ENCODE results near the gene KNOP1.
"Not testable (repeated sequence)": the region's sequence is repeated elsewhere in the genome, so short reads cannot be mapped to it uniquely, and the experiment has no call there.

KNOP1 gene

GRCh38 chr16:19718624-19718965 lies 568 bp upstream of the KNOP1 start:
- TF ChIP-seq SPI1 (IDR thresholded peaks at IDR 0.05; ENCODE audit: low read depth, low read length) (no peak), POLR2A (IDR thresholded peaks at IDR 0.05; ENCODE audit: low read depth, low read length) (no peak), TAF1 (IDR thresholded peaks at IDR 0.05; ENCODE audit: low read depth, low read length) (no peak), POU2F2 (IDR thresholded peaks at IDR 0.05; ENCODE audit: low read depth, low read length) (no peak), POLR2AphosphoS5 (IDR thresholded peaks at IDR 0.05; ENCODE audit: low read depth, low read length) (no peak), PAX5 (IDR thresholded peaks at IDR 0.05; ENCODE audit: insufficient read depth, low read length, severe bottlenecking) (no peak)
- DNase-seq (ENCODE audit: insufficient read length, low spot score) (no peak), FAIRE-seq (no peak)

GRCh38 chr16:19717314-19717713 lies 713 bp downstream of the KNOP1 start:
- TF ChIP-seq TAF1 (IDR thresholded peaks at IDR 0.05; ENCODE audit: low read depth, low read length) (no peak), POLR2A (IDR thresholded peaks at IDR 0.05; ENCODE audit: low read depth, low read length) (no peak), PAX5 (IDR thresholded peaks at IDR 0.05; ENCODE audit: insufficient read depth, low read length, severe bottlenecking) (no peak), POLR2AphosphoS5 (IDR thresholded peaks at IDR 0.05; ENCODE audit: low read depth, low read length) (no peak), POU2F2 (IDR thresholded peaks at IDR 0.05; ENCODE audit: low read depth, low read length) (no peak), SPI1 (IDR thresholded peaks at IDR 0.05; ENCODE audit: low read depth, low read length) (no peak)
- FAIRE-seq = no peak
- DNase-seq (ENCODE audit: insufficient read length, low spot score) = no peak

GRCh38 chr16:19716728-19717127 lies 1.3 kb downstream of the KNOP1 start:
- not testable (repeated sequence) for FAIRE-seq; DNase-seq (ENCODE audit: insufficient read length, low spot score)

- FAIRE-seq (no peak), DNase-seq (ENCODE audit: insufficient read length, low spot score) (no peak)
- TF ChIP-seq POLR2AphosphoS5 (IDR thresholded peaks at IDR 0.05; ENCODE audit: low read depth, low read length) (no peak), POLR2A (IDR thresholded peaks at IDR 0.05; ENCODE audit: low read depth, low read length) (no peak), POU2F2 (IDR thresholded peaks at IDR 0.05; ENCODE audit: low read depth, low read length) (no peak), TAF1 (IDR thresholded peaks at IDR 0.05; ENCODE audit: low read depth, low read length) (no peak), SPI1 (IDR thresholded peaks at IDR 0.05; ENCODE audit: low read depth, low read length) (no peak), PAX5 (IDR thresholded peaks at IDR 0.05; ENCODE audit: insufficient read depth, low read length, severe bottlenecking) (no peak)
Observed at GRCh38 chr16:19716183-19716582, 1.8 kb downstream of the KNOP1 start.

- FAIRE-seq (no peak), DNase-seq (ENCODE audit: insufficient read length, low spot score) (no peak)
- TF ChIP-seq TAF1 (IDR thresholded peaks at IDR 0.05; ENCODE audit: low read depth, low read length) (no peak), POLR2AphosphoS5 (IDR thresholded peaks at IDR 0.05; ENCODE audit: low read depth, low read length) (no peak), POLR2A (IDR thresholded peaks at IDR 0.05; ENCODE audit: low read depth, low read length) (no peak), POU2F2 (IDR thresholded peaks at IDR 0.05; ENCODE audit: low read depth, low read length) (no peak)
Observed at GRCh38 chr16:19715566-19715965, 2.5 kb downstream of the KNOP1 start.

- no peak for TF ChIP-seq SPI1 (IDR thresholded peaks at IDR 0.05; ENCODE audit: low read depth, low read length)
- TF ChIP-seq PAX5 (IDR thresholded peaks at IDR 0.05; ENCODE audit: insufficient read depth, low read length, severe bottlenecking) = no peak
- no peak for TF ChIP-seq POU2F2 (IDR thresholded peaks at IDR 0.05; ENCODE audit: low read depth, low read length)
- TF ChIP-seq POLR2A (IDR thresholded peaks at IDR 0.05; ENCODE audit: low read depth, low read length) = no peak
- TF ChIP-seq TAF1 (IDR thresholded peaks at IDR 0.05; ENCODE audit: low read depth, low read length) = no peak
- TF ChIP-seq POLR2AphosphoS5 (IDR thresholded peaks at IDR 0.05; ENCODE audit: low read depth, low read length) = no peak
- FAIRE-seq (no peak), DNase-seq (ENCODE audit: insufficient read length, low spot score) (no peak)
Observed at GRCh38 chr16:19713697-19714096, 4.3 kb downstream of the KNOP1 start.

GRCh38 chr16:19712418-19713058 lies 5.5 kb downstream of the KNOP1 start:
- FAIRE-seq = no peak
- TF ChIP-seq POLR2AphosphoS5 (IDR thresholded peaks at IDR 0.05; ENCODE audit: low read depth, low read length) = no peak
- no peak for DNase-seq (ENCODE audit: insufficient read length, low spot score)

- TF ChIP-seq TAF1 (IDR thresholded peaks at IDR 0.05; ENCODE audit: low read depth, low read length) (no peak), POLR2A (IDR thresholded peaks at IDR 0.05; ENCODE audit: low read depth, low read length) (no peak), PAX5 (IDR thresholded peaks at IDR 0.05; ENCODE audit: insufficient read depth, low read length, severe bottlenecking) (no peak), POU2F2 (IDR thresholded peaks at IDR 0.05; ENCODE audit: low read depth, low read length) (no peak), SPI1 (IDR thresholded peaks at IDR 0.05; ENCODE audit: low read depth, low read length) (no peak), POLR2AphosphoS5 (IDR thresholded peaks at IDR 0.05; ENCODE audit: low read depth, low read length) (no peak)
- no peak for DNase-seq (ENCODE audit: insufficient read length, low spot score)
- FAIRE-seq = no peak
Observed at GRCh38 chr16:19711643-19712042, 6.4 kb downstream of the KNOP1 start.

GRCh38 chr16:19710991-19711545 lies 7.0 kb downstream of the KNOP1 start:
- FAIRE-seq = no peak
- no peak for DNase-seq (ENCODE audit: insufficient read length, low spot score)
- no peak; the same call in 1 of the 2 replicates for TF ChIP-seq POLR2AphosphoS5 (IDR thresholded peaks at IDR 0.05; ENCODE audit: low read depth, low read length)
- TF ChIP-seq POLR2A (IDR thresholded peaks at IDR 0.05; ENCODE audit: low read depth, low read length) = no peak
- no peak for TF ChIP-seq TAF1 (IDR thresholded peaks at IDR 0.05; ENCODE audit: low read depth, low read length)
- no peak for TF ChIP-seq SPI1 (IDR thresholded peaks at IDR 0.05; ENCODE audit: low read depth, low read length)
- no peak for TF ChIP-seq PAX5 (IDR thresholded peaks at IDR 0.05; ENCODE audit: insufficient read depth, low read length, severe bottlenecking)
- no peak for TF ChIP-seq POU2F2 (IDR thresholded peaks at IDR 0.05; ENCODE audit: low read depth, low read length)

GRCh38 chr16:19710191-19710908 lies 7.7 kb downstream of the KNOP1 start:
- DNase-seq (ENCODE audit: insufficient read length, low spot score) (no peak), FAIRE-seq (no peak)
- TF ChIP-seq POLR2AphosphoS5 (IDR thresholded peaks at IDR 0.05; ENCODE audit: low read depth, low read length) (no peak), SPI1 (IDR thresholded peaks at IDR 0.05; ENCODE audit: low read depth, low read length) (no peak), TAF1 (IDR thresholded peaks at IDR 0.05; ENCODE audit: low read depth, low read length) (no peak), PAX5 (IDR thresholded peaks at IDR 0.05; ENCODE audit: insufficient read depth, low read length, severe bottlenecking) (no peak), POLR2A (IDR thresholded peaks at IDR 0.05; ENCODE audit: low read depth, low read length) (no peak), POU2F2 (IDR thresholded peaks at IDR 0.05; ENCODE audit: low read depth, low read length) (no peak)

Measured in GM12891 (cell line).